Measurements from ENCODE around the gene CEP57L1.
A peak's percentile ranks its signal among the peaks of the same experiment; 100 is the strongest.

CEP57L1 gene

DNA sequence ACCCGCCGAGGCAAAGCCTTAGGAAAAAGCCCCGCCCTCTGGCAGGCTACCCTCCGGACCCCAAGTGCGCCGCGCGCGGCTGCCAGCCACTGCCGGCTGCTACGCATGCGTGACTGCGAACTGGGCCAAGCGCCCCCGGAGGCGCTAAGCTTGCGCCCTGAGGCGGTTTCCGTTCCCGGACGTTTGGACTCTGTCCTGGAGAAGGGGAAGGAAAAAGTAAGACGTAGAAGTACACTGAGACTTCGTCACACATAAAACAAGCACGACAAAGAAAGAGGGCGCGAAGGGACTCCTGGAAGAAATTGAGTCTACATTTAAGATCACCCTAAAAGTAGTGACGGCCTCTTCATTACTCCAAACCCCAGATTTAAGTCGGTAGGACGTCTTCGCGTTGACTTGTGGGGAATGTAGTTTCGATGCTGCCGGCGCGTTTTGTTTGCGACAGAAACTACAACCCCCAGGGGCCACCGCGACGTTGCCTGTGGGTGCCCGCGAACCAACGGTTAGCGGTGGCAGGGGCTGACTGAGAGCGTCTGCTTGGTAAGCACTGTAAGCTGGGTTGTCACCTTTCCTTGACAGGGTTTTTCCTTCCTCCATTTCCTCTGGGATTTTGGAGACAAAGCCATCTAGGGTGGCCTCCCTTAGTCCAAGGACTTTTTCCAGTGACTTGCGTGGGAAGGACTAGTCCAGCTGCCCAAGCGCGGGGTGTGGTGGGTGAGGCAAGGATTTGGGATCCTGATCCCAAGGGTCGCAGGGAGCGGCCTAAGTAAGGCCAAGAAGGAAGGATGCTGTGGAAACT lies at the start of gene CEP57L1:
TSS of gene CEP57L1 (plus strand) at position 472 of the 799 bp plus-strand sequence. CDS start 49,715 bp downstream, outside the sequence.
- DNase-seq (ENCODE audit: low spot score): peak; percentile 77

DNA sequence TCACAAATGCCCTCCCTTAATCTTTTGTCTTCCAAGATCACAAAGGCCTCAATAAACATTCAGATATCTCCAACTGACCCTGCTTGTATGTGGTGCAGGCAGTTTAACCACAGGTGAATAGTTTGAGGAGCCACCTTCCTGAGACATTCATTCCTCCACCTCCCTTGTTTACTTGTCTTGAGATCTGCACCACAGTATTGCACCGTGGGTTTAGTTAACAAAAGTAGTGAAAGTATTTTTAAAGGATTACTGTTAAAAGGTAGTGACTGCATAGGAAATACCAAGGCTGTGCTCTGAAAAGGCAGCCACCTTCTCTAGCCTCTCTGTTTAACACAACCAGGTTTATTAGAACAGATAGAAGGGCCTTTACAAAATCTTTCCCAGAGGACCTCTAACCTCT lies 47.1 kb upstream of the CEP57L1 start:
- DNase-seq (ENCODE audit: low spot score): no peak

DNA sequence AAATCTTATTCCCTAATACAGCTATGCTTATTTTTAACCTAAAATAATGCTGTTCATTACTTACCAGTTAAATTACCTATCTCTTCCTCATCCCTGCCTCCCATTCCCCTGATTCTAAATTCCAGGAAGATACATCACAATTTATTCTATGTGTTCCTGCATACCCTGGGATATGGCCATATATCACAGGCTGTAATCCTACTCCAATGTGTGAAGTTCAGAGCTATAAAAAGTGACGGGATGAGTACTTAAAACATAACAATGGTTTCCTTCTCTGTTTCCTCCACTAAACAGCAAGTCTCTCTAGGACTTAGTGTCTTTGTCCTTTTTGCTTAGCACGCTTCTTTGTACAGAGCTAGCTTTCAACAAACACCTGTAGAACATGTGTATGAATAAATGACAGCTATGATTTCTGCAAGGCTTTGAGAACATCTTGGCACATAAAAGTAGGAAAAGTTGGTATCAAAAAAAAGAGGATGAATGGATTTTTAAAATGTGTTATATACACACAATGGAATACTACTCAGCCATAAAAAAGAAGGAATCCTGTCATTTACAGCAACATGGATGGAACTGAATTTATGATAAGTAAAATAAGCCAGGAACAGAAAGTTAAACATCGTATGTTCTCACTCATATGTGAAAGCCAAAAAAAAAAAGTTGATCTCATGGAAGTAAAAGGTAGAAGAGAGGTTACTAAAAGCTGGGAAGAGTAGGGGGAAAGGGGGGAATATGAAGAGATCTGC lies 46.5 kb upstream of the CEP57L1 start:
- DNase-seq (ENCODE audit: low spot score): no peak

GRCh38 chr6:109050012-109050411 lies 45.3 kb upstream of the CEP57L1 start:
- no peak for DNase-seq (ENCODE audit: low spot score)

DNA sequence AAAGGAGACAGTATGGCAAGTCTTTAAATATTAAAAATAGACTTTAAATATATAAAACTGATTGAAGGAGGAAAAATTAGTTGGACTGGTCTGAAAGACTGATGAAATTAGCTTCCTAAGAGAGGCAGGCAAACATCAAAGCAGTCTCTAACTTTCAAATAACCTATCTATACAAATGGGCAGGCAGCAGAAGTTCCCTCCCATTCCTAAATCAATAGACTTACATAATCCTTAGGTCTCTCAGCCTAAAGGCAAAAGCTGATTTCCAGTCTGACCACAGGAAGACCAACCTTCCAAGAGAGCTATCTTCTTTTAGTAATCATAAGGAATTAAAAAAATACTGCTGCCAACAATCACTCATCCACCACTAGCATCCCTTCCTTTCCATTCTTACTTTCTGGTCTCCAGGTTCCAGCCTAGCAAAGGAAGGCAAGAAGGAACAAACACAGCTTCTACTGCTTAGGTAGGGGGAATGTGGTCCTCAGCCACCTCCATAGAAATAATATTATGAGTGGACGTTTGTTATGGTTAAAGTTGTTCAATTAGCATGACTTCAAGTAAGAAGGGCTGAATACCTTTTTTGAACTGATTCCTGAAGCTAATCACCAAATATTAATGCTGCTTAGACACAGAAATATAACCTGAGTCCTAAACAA lies 44.7 kb upstream of the CEP57L1 start:
- no peak for DNase-seq (ENCODE audit: low spot score)

GRCh38 chr6:109051301-109052017 lies 43.8 kb upstream of the CEP57L1 start:
- DNase-seq (ENCODE audit: low spot score): no peak

GRCh38 chr6:109052018-109052651 lies 43.2 kb upstream of the CEP57L1 start:
- DNase-seq (ENCODE audit: low spot score): no peak

- DNase-seq (ENCODE audit: low spot score): no peak
Measured at GRCh38 chr6:109052852-109053251, 42.5 kb upstream of the CEP57L1 start.

GRCh38 chr6:109053336-109053735 lies 42.0 kb upstream of the CEP57L1 start:
- no peak for DNase-seq (ENCODE audit: low spot score)

DNA sequence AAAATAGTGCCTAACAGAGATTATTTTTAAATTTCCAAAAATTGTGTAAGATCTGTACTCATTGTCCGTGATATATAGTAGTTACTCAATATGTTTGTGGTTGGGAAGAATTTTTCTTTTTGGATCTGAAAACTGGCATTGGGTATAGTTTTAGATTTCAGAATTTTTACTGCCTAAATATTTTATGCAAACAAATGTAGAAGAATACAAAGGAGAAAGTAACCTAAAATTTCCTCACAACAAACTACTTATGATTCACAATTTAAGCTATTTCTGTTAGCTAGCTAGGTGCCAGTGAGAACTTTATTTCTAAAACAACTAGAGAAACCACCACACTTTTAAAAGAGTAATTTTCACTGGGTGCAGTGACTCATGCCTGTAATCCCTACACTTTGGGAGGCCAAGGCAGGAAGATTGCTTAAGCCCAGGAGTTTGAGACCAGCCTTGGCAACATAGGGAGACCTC lies 39.5 kb upstream of the CEP57L1 start:
- DNase-seq (ENCODE audit: low spot score): no peak

- DNase-seq (ENCODE audit: low spot score): no peak
Measured at GRCh38 chr6:109056661-109057060, 38.6 kb upstream of the CEP57L1 start.

DNA sequence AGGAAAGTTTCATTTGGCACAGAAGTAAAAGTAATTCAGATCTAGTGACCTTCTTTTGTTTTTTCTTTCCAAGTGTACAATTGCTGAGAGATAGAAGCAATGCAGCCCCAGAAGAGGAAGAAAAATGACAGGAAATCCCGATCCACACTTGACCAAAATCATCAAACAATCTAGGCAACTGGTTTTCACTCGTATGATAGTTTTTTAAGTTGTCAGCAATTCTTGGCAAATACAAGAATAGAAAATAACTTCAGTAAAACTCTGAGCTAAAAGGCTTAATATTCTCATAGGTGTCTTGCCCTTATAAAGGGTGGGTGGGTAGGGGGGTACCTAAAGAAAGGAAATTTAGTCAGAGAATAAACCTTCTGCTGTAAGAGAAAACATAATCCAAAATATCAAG lies 36.7 kb upstream of the CEP57L1 start:
- no peak for DNase-seq (ENCODE audit: low spot score)

DNA sequence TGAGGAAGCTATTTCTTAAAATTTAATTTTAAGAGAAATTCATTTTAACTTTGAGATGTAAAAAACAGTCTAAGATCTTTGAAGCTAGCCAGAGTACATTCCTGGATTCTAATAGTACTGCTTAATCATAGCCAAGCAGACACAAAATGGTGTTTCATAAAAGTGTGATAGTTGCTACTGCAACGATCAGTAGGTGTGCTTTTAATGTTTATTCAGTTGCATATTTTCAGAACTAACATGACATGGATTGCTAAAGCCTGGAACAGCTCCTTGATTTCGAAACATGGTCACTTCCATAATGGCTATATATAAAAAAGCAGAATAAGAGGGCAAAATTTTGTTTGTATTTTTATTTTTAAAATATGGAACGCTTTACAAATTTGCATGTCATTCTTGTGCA lies 36.2 kb upstream of the CEP57L1 start:
- no peak for DNase-seq (ENCODE audit: low spot score)

GRCh38 chr6:109059571-109060021 lies 35.7 kb upstream of the CEP57L1 start:
- DNase-seq (ENCODE audit: low spot score): no peak

DNA sequence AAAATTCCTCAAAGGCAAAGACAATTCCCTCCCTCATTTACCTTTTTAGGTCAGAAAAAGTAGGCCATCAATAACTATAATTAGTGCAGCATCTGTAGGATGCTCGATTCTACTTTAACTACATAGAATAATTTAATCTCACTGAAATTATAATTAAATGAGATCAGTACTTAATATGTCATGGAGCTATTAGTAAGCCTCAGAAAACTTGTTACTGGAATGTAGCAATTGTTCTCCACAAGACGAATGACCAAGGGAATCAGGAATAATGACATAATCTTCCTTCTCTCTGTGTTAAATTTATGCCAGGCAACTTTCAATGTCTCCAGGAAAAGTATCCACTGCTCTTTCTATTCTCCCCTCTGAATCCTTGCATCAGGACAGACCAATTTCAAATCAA lies 34.7 kb upstream of the CEP57L1 start:
- DNase-seq (ENCODE audit: low spot score): no peak

- no peak for DNase-seq (ENCODE audit: low spot score)
Measured at GRCh38 chr6:109062216-109062615, 33.1 kb upstream of the CEP57L1 start.

DNA sequence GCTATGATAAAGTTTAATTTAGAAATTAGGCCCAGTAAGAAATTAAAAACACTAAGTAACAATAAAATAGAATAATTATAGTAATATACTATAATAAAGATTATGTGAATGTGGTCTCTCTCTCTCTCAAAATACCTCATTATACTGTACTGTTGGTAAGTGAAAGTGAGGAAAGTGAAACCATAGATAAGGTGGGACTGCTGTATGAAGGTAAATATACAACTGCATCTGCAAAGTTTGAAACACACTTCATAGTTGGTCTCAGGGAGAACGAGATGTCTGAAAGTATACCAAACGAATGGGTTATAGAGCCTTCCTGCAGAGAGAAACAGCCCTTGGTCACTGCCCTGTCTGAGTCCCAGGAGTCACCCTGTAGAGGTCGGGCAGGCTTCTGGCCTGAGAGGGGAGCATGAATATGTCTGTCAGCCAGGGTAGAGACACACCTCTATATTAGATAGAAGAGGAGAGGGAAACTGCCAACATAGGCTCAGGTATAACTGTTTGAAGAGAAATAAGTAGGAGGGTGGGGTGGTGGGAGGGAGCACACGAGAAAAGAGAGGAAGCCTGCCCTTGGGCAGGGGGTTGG lies 32.4 kb upstream of the CEP57L1 start:
- DNase-seq (ENCODE audit: low spot score): no peak

GRCh38 chr6:109069746-109070145 lies 25.6 kb upstream of the CEP57L1 start:
- no peak for DNase-seq (ENCODE audit: low spot score)

- no peak for DNase-seq (ENCODE audit: low spot score)
Measured at GRCh38 chr6:109071125-109071917, 24.0 kb upstream of the CEP57L1 start.

Data from HuH-7 (cell line).